Neuronal stem cell (in vitro differentiated cells): Measurements from ENCODE around the gene CD80.

ENCODE experiments used
- DNase-seq: peaks from one replicate; pipeline ENCODE4 v3.0.0-alpha.2; 2013; ENCODE audit warnings: low spot score
- H2AFZ ChIP-seq: one replicate; pipeline ENCODE4 v1.6.1; 2013; ENCODE audit warnings: mild to moderate bottlenecking, low read length, inconsistent platforms
- H2AK5ac ChIP-seq: 2 replicates; pipeline ENCODE4 v1.6.1; 2013; ENCODE audit warnings: low read depth, mild to moderate bottlenecking, inconsistent platforms, low read length, moderate library complexity, mixed read lengths
- H2BK120ac ChIP-seq: 2 replicates; pipeline ENCODE4 v1.6.1; 2013; ENCODE audit warnings: low read depth, mild to moderate bottlenecking, inconsistent platforms, low read length, moderate library complexity, mixed read lengths
- H2BK12ac ChIP-seq: one replicate; pipeline ENCODE4 v1.6.1; 2013; ENCODE audit warnings: low read length, inconsistent platforms
- H2BK15ac ChIP-seq: 2 replicates; pipeline ENCODE4 v1.6.1; 2013; ENCODE audit warnings: mild to moderate bottlenecking, low read length, inconsistent platforms, mixed read lengths
- H2BK5ac ChIP-seq: one replicate; pipeline ENCODE4 v1.6.1; 2013; ENCODE audit warnings: inconsistent platforms, mild to moderate bottlenecking, low read length, moderate library complexity
- H3K14ac ChIP-seq: one replicate; pipeline ENCODE4 v1.6.1; 2013; ENCODE audit warnings: low read length, inconsistent platforms
- H3K18ac ChIP-seq: 2 replicates; pipeline ENCODE4 v1.6.1; 2013; ENCODE audit warnings: low read length, inconsistent platforms
- H3K23ac ChIP-seq: 2 replicates; pipeline ENCODE4 v1.6.1; 2013; ENCODE audit warnings: low read depth, mild to moderate bottlenecking, mixed read lengths, low read length, inconsistent platforms; ENCODE audit not compliant: poor library complexity
- H3K27ac ChIP-seq: replicated peaks from 3 replicates; pipeline ENCODE4 v1.5.1; 2013; ENCODE audit warnings: low read length, inconsistent platforms
- H3K27me3 ChIP-seq, 3 experiments: 2 replicates each; pipeline ENCODE4 v1.6.1; 2013; ENCODE audit warnings: low read length in 3 of 3, mild to moderate bottlenecking in 2 of 3, inconsistent platforms in 1 of 3, low read depth in 1 of 3, mixed read lengths in 1 of 3, moderate library complexity in 1 of 3; ENCODE audit not compliant: control insufficient read depth in 3 of 3, insufficient read depth in 3 of 3
- H3K36me3 ChIP-seq, 2 donors: replicated peaks in 1 of 2; 2 replicates each; pipeline ENCODE4 v1.6.1; 2013; ENCODE audit warnings: low read length in 2 of 2; ENCODE audit not compliant: control insufficient read depth in 2 of 2, insufficient read depth in 2 of 2
- H3K4ac ChIP-seq: 2 replicates; pipeline ENCODE4 v1.6.1; 2013; ENCODE audit warnings: inconsistent platforms, mild to moderate bottlenecking, low read length, moderate library complexity
- H3K4me1 ChIP-seq, 2 donors: 1 replicate in 1 of 2; 2 replicates in 1 of 2; pipeline ENCODE4 v1.6.1; 2013; ENCODE audit warnings: low read length in 2 of 2, low read depth in 1 of 2; ENCODE audit not compliant: control insufficient read depth in 2 of 2, insufficient read depth in 1 of 2
- H3K4me2 ChIP-seq: one replicate; pipeline ENCODE4 v1.6.1; 2013; ENCODE audit warnings: mild to moderate bottlenecking, low read length, inconsistent platforms; ENCODE audit not compliant: insufficient read depth, poor library complexity, severe bottlenecking
- H3K4me3 ChIP-seq, 2 donors: 2 replicates each; pipeline ENCODE4 v1.5.1; 2013; ENCODE audit warnings: low read length in 2 of 2, mild to moderate bottlenecking in 2 of 2, inconsistent platforms in 1 of 2, moderate library complexity in 1 of 2
- H3K79me1 ChIP-seq: one replicate; pipeline ENCODE4 v1.6.1; 2013; ENCODE audit warnings: low read depth, mild to moderate bottlenecking, inconsistent platforms, low read length, moderate library complexity
- H3K9ac ChIP-seq: one replicate; pipeline ENCODE4 v1.6.1; 2013; ENCODE audit warnings: mild to moderate bottlenecking, low read depth, low read length, inconsistent platforms; ENCODE audit not compliant: poor library complexity
- H3K9me3 ChIP-seq, 2 donors: replicated peaks in 1 of 2; 2 replicates each; pipeline versions ENCODE3 to v1.6.1; 2013; ENCODE audit warnings: low read length in 2 of 2, mild to moderate bottlenecking in 2 of 2, inconsistent platforms in 1 of 2, low read depth in 1 of 2, mixed read lengths in 1 of 2, moderate library complexity in 1 of 2; ENCODE audit not compliant: control insufficient read depth in 2 of 2, insufficient read depth in 1 of 2
- H4K8ac ChIP-seq: one replicate; pipeline ENCODE4 v1.6.1; 2013; ENCODE audit warnings: low read depth, mild to moderate bottlenecking, inconsistent platforms, low read length, moderate library complexity
- H4K91ac ChIP-seq: one replicate; pipeline ENCODE4 v1.6.1; 2013; ENCODE audit warnings: low read length, low read depth, mild to moderate bottlenecking, inconsistent platforms; ENCODE audit not compliant: poor library complexity
- WGBS, 2 donors: extraction: QIAGEN DNeasy Blood & Tissue Kit; methylation state at CpG; one replicate each; pipeline ENCODE4 v1.1.7; 2013; ENCODE audit warnings: missing lambda C conversion rate in 2 of 2, mixed read lengths in 1 of 2; ENCODE audit not compliant: insufficient read length in 2 of 2, insufficient replicate concordance in 1 of 2; ENCODE audit errors: extremely low coverage in 2 of 2; 5-methylcytosine and 5-hydroxymethylcytosine counted together

CD80 gene

GRCh38 chr3:119531151-119531550 lies 28.3 kb downstream of the CD80 start:
- DNase-seq = no peak
- no peaks in the 10 kb centered on the region for H3K9me3 ChIP-seq
- no peak overlapping the region for H2BK12ac ChIP-seq
- H3K4me2 ChIP-seq = no peak overlapping the region
- no peaks in the 10 kb centered on the region for H3K27me3 ChIP-seq
- no peak overlapping the region for H3K27ac ChIP-seq
- H3K79me1 ChIP-seq = no peaks in the 10 kb centered on the region
- no peaks in the 10 kb centered on the region for H3K4me1 ChIP-seq
- H3K23ac ChIP-seq = no peak overlapping the region
- H3K18ac ChIP-seq = no peak overlapping the region
- no peak overlapping the region for H2BK120ac ChIP-seq
- WGBS, 2 donors = no CpG with 5 or more reads among the region's 4 CpGs
- no peak overlapping the region for H2AFZ ChIP-seq
- no peak overlapping the region for H3K4ac ChIP-seq
- no peak overlapping the region for H2BK5ac ChIP-seq
- no peak overlapping the region for H4K8ac ChIP-seq
- no peaks in the 10 kb centered on the region for H3K36me3 ChIP-seq
- H3K9ac ChIP-seq = no peak overlapping the region
- no peak overlapping the region for H3K4me3 ChIP-seq
- H3K14ac ChIP-seq = no peak overlapping the region
- H2AK5ac ChIP-seq = no peak overlapping the region
- H4K91ac ChIP-seq = no peak overlapping the region
- no peak overlapping the region for H2BK15ac ChIP-seq

- no peaks in the 10 kb centered on the region for H3K27me3 ChIP-seq
- WGBS, 2 donors = no CpG with 5 or more reads among the region's 2 CpGs
Observed at GRCh38 chr3:119530456-119530855, 29.0 kb downstream of the CD80 start.

GRCh38 chr3:119529883-119530282 lies 29.5 kb downstream of the CD80 start:
- Histone ChIP-seq H2BK12ac (no peak overlapping the region), H3K27ac (no peak overlapping the region), H3K4me2 (no peak overlapping the region)

More at GRCh38 chr3:119530456-119530855, 29.0 kb downstream of the CD80 start:
- no peak overlapping the region for H4K8ac ChIP-seq
- no peak overlapping the region for H3K23ac ChIP-seq
- H3K36me3 ChIP-seq = peaks cover under 1 to 5% of the 10 kb centered on the region in 2 donors
- no peak overlapping the region for H3K9ac ChIP-seq
- no peak overlapping the region for H2BK5ac ChIP-seq
- H3K27ac ChIP-seq = no peak overlapping the region
- H2BK12ac ChIP-seq = no peak overlapping the region
- H3K4me1 ChIP-seq = no peaks in the 10 kb centered on the region
- no peak overlapping the region for H3K4ac ChIP-seq
- H2BK120ac ChIP-seq = no peak overlapping the region
- H3K79me1 ChIP-seq = no peaks in the 10 kb centered on the region
- H4K91ac ChIP-seq = no peak overlapping the region
- no peak overlapping the region for H2AFZ ChIP-seq
- no peak overlapping the region for H2AK5ac ChIP-seq
- no peak overlapping the region for H2BK15ac ChIP-seq
- DNase-seq = no peak
- no peak overlapping the region for H3K4me3 ChIP-seq
- peaks cover 0 to 2% of the 10 kb centered on the region in 2 donors for H3K9me3 ChIP-seq
- H3K18ac ChIP-seq = no peak overlapping the region
- H3K4me2 ChIP-seq = no peak overlapping the region
- no peak overlapping the region for H3K14ac ChIP-seq

GRCh38 chr3:119527714-119528113 lies 31.7 kb downstream of the CD80 start:
- no peak overlapping the region for H3K4ac ChIP-seq
- no peak overlapping the region for H4K8ac ChIP-seq
- H3K18ac ChIP-seq = no peak overlapping the region
- no peak overlapping the region for H3K4me2 ChIP-seq
- no peak overlapping the region for H3K27ac ChIP-seq
- H3K9me3 ChIP-seq = peaks cover 0 to 2% of the 10 kb centered on the region in 2 donors
- no peaks in the 10 kb centered on the region for H3K27me3 ChIP-seq
- DNase-seq = no peak
- no peak overlapping the region for H3K4me3 ChIP-seq
- no peak overlapping the region for H3K9ac ChIP-seq
- no peaks in the 10 kb centered on the region for H3K79me1 ChIP-seq
- H3K14ac ChIP-seq = no peak overlapping the region
- peaks cover 4 to 31% of the 10 kb centered on the region in 2 donors for H3K36me3 ChIP-seq
- no peak overlapping the region for H2BK120ac ChIP-seq
- no peak overlapping the region for H2BK5ac ChIP-seq
- no CpG with 5 or more reads among the region's 5 CpGs for WGBS, 2 donors
- H4K91ac ChIP-seq = no peak overlapping the region
- H2BK12ac ChIP-seq = no peak overlapping the region
- no peak overlapping the region for H3K23ac ChIP-seq
- no peak overlapping the region for H2AFZ ChIP-seq
- H3K4me1 ChIP-seq = no peaks in the 10 kb centered on the region
- no peak overlapping the region for H2BK15ac ChIP-seq
- no peak overlapping the region for H2AK5ac ChIP-seq

More at GRCh38 chr3:119529883-119530282, 29.5 kb downstream of the CD80 start:
- Histone ChIP-seq H3K36me3 (peaks cover 2 to 11% of the 10 kb centered on the region in 2 donors), H2BK5ac (no peak overlapping the region), H4K91ac (no peak overlapping the region), H3K14ac (no peak overlapping the region), H3K4ac (no peak overlapping the region), H3K23ac (no peak overlapping the region), H3K18ac (no peak overlapping the region), H4K8ac (no peak overlapping the region), H2AFZ (no peak overlapping the region), H3K9me3 (peaks cover 0 to 2% of the 10 kb centered on the region in 2 donors), H3K27me3 (no peaks in the 10 kb centered on the region), H3K79me1 (no peaks in the 10 kb centered on the region), H3K9ac (no peak overlapping the region), H2AK5ac (no peak overlapping the region), H2BK15ac (no peak overlapping the region), H3K4me1 (no peaks in the 10 kb centered on the region), H3K4me3 (no peak overlapping the region), H2BK120ac (no peak overlapping the region)
- no peak for DNase-seq
